ENCODE measurements around the gene FUS.
A peak's percentile ranks its signal among the peaks of the same experiment; 100 is the strongest.
"Not testable (repeated sequence)": the region's sequence is repeated elsewhere in the genome, so short reads cannot be mapped to it uniquely, and the experiment has no call there.

The FUS gene

DNA sequence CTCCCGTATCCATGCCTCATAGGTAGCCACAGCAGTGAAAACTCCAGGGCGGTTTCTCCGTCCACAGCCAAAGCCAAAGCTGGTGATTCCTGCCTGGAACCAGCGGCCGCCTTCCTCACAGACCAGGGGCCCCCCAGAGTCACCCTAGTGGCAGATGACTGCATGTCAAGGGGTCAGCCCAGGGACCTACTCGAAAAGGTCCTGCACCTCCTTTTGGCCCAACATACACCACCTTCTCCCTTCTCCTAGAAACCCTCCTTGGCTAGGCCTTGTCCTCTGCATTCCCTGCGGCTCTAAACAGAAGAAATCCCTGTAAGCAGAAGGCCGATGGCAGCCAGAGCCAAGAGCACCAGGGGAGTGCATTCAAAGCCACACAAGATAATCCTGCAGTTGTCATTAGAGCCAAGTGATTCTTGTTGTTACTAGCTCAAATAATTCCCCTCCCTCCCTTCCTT, 36.2 kb upstream of the FUS start:
- DNase-seq (ENCODE audit: low read depth), result no peak

GRCh38 chr16:31144418-31144817, 35.5 kb upstream of the FUS start:
- DNase-seq (ENCODE audit: low read depth), result peak; percentile 14

DNA sequence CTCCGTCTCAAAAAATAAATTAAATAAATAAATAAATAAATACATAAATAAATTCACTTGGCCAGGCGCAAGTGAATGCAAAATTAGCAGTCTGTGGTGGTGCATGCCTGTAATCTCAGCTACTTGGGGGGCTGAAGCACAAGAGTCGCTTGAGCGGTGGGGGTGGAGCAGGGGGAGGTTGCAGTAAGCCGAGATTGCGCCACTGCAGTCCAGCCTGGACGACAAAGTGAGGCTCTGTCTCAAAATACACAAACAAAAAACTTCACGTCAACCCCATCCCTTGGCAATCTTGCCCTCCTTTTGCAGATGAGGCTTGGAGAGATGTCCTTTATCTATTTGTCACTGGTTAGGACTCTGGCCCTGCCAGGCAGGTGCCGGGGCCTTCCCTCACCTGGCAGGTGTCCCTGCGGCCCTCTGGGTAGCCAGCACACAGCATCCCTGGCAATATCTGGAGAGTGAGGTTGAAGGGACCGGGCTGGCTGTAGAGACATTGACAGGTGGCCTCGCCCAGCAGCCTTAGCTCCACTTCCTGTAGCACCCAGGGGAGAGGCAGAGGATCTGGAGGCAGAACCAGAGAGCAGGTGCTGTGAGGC, 34.4 kb upstream of the FUS start:
- no peak for DNase-seq (ENCODE audit: low read depth)

GRCh38 chr16:31147574-31147973, 32.4 kb upstream of the FUS start:
- DNase-seq (ENCODE audit: low read depth), result no peak

DNA sequence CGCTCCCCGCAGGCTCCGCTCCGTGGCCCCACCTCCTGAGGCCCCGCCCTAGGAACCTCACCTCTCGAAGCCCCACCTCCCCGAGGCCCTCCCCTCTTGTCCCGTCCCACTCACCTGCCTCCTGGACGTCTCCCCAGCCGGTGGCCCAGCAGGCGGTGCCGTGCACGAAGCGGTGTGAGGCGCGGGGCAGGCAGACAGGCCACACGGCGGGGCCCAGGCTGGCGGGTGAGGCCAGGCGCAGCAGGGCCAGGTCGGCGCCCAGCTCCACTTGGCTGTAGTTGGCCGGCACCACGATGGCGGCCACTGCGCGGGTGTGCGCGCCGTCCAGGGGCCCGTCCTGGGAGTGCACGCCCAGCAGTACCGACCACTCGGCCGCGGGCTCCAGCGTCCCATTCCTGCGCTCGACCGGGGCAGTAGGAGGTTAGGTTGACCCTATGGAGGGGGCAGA, 31.6 kb upstream of the FUS start:
- no peak for DNase-seq (ENCODE audit: low read depth)

GRCh38 chr16:31148896-31149295, 31.0 kb upstream of the FUS start:
- no peak for DNase-seq (ENCODE audit: low read depth)

GRCh38 chr16:31149332-31149731, 30.6 kb upstream of the FUS start:
- DNase-seq (ENCODE audit: low read depth), result no peak

GRCh38 chr16:31149894-31150890, 29.7 kb upstream of the FUS start, which contains the start of gene PRSS36:
TSS of gene PRSS36 (minus strand) at chr16:31150066. CDS start at chr16:31150035, 31 bp downstream.
- DNase-seq (ENCODE audit: low read depth), result no peak

DNA sequence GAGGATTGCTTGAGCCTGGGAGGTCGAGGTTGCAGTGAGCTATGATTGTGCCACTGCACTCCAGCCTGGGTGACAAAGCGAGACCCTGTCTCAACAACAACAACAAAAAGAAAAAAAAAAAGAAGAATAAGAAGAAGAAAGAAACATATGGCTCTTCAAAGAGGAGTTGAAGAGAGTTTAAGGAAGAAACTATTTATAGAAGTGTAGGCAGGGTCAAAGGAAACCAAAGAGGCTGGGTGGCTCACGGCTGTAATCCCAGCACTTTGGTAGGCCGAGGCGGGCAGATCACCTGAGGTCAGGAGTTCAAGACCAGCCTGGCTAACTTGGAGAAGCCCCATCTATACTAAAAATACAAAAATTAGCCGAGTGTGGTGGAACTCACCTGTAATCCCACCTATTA, 29.0 kb upstream of the FUS start:
- not testable (repeated sequence) for DNase-seq (ENCODE audit: low read depth)

- DNase-seq (ENCODE audit: low read depth), result no peak
Measured at GRCh38 chr16:31157136-31157535, 22.8 kb upstream of the FUS start.

- DNase-seq (ENCODE audit: low read depth), result no peak
Measured at GRCh38 chr16:31167315-31167714, 12.6 kb upstream of the FUS start.

- DNase-seq (ENCODE audit: low read depth), result no peak
Measured at GRCh38 chr16:31168848-31169247, 11.1 kb upstream of the FUS start.

- not testable (repeated sequence) for DNase-seq (ENCODE audit: low read depth)
Measured at GRCh38 chr16:31170048-31170447, 9.9 kb upstream of the FUS start.

GRCh38 chr16:31177136-31177535, 2.8 kb upstream of the FUS start:
- DNase-seq (ENCODE audit: low read depth), result no peak

GRCh38 chr16:31179219-31179746, 656 bp upstream of the FUS start:
- no peak for DNase-seq (ENCODE audit: low read depth)

GRCh38 chr16:31181102-31181830, 1.3 kb downstream of the FUS start:
- no peak for DNase-seq (ENCODE audit: low read depth)

DNA sequence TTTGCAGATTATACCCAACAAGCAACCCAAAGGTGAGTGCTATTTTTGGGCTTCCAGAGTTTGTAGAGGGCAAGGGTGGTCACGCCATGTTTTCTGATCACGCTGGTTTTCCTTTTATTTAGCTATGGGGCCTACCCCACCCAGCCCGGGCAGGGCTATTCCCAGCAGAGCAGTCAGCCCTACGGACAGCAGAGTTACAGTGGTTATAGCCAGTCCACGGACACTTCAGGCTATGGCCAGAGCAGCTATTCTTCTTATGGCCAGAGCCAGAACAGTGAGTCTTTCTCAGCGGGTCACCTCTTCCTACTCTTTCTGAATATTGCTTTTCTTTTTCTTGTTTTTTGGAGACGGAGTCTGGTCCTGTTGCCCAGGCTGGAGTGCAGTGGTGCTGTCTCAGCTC, 2.5 kb downstream of the FUS start:
- DNase-seq (ENCODE audit: low read depth), result no peak

DNA sequence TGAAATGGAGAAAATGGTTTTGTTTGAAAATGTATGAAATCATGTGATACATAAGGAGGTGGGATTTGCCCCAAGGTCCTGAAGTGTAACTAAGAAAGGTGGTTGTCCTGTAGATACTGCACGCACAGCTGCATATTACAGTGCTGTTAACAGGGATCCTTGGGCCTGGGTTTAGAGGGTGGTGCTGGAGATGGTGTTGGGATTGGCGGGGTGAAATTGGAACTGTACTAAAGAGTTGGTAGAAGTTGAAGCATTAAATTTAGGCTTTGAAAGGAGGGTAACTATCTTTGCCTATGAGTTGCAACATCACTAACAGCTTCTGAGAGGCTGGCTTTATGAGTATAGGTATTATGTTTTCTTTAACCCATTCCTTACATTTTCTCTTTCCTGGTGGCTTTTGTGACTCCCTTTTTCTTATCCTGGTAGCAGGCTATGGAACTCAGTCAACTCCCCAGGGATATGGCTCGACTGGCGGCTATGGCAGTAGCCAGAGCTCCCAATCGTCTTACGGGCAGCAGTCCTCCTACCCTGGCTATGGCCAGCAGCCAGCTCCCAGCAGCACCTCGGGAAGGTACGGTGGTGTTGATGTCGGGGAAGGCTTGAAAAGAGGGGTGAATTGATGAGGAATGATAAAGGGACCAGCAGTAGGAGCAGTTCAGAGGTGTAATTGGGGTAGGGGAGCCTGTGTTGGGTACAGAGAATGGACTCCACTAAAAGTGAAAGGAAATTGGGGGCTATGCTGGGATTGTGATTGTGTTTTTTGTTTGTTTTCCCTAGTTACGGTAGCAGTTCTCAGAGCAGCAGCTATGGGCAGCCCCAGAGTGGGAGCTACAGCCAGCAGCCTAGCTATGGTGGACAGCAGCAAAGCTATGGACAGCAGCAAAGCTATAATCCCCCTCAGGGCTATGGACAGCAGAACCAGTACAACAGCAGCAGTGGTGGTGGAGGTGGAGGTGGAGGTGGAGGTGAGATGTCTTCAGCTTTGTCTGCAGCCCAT, 3.8 kb downstream of the FUS start:
- DNase-seq (ENCODE audit: low read depth), result no peak

DNA sequence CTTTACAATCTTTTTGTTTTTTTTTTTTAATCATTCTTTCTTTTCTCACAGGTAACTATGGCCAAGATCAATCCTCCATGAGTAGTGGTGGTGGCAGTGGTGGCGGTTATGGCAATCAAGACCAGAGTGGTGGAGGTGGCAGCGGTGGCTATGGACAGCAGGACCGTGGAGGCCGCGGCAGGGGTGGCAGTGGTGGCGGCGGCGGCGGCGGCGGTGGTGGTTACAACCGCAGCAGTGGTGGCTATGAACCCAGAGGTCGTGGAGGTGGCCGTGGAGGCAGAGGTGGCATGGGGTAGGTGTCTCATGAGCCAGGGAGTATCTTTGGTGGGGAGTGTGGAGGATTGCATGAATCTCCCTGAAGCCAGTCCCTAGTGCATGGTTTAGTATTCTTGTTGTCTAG, 4.9 kb downstream of the FUS start:
- no peak for DNase-seq (ENCODE audit: low read depth)

GRCh38 chr16:31185339-31185738, 5.4 kb downstream of the FUS start:
- no peak for DNase-seq (ENCODE audit: low read depth)

- DNase-seq (ENCODE audit: low read depth), result no peak
Measured at GRCh38 chr16:31186176-31186575, 6.2 kb downstream of the FUS start.
